ENCODE measurements around the gene GSK3B.
"Not testable (repeated sequence)": the region's sequence is repeated elsewhere in the genome, so short reads cannot be mapped to it uniquely, and the experiment has no call there.

Gene GSK3B

GRCh38 chr3:119934249-119934648 is 160.0 kb downstream of the GSK3B start:
- DNase-seq (ENCODE audit: low spot score): no peak

GRCh38 chr3:119933207-119933606 is 161.0 kb downstream of the GSK3B start:
- no peak for DNase-seq (ENCODE audit: low spot score)

- DNase-seq (ENCODE audit: low spot score): no peak
Observed at GRCh38 chr3:119930286-119930685, 164.0 kb downstream of the GSK3B start.

- DNase-seq (ENCODE audit: low spot score): no peak
Observed at GRCh38 chr3:119927190-119927589, 167.1 kb downstream of the GSK3B start.

- no peak for DNase-seq (ENCODE audit: low spot score)
Observed at GRCh38 chr3:119924111-119925094, 169.8 kb downstream of the GSK3B start.

- DNase-seq (ENCODE audit: low spot score): no peak
Observed at GRCh38 chr3:119918992-119919933, 175.0 kb downstream of the GSK3B start.

GRCh38 chr3:119913021-119913420 is 181.2 kb downstream of the GSK3B start:
- DNase-seq (ENCODE audit: low spot score): no peak

GRCh38 chr3:119912220-119912619 is 182.0 kb downstream of the GSK3B start:
- no peak for DNase-seq (ENCODE audit: low spot score)

GRCh38 chr3:119911748-119912147 is 182.5 kb downstream of the GSK3B start:
- no peak for DNase-seq (ENCODE audit: low spot score)

- DNase-seq (ENCODE audit: low spot score): no peak
Observed at GRCh38 chr3:119902061-119902460, 192.2 kb downstream of the GSK3B start.

GRCh38 chr3:119901148-119901547 is 193.1 kb downstream of the GSK3B start:
- no peak for DNase-seq (ENCODE audit: low spot score)

- DNase-seq (ENCODE audit: low spot score): no peak
Observed at GRCh38 chr3:119899192-119899511, 195.1 kb downstream of the GSK3B start.

- DNase-seq (ENCODE audit: low spot score): no peak
Observed at GRCh38 chr3:119898478-119899191, 195.6 kb downstream of the GSK3B start.

- no peak for DNase-seq (ENCODE audit: low spot score)
Observed at GRCh38 chr3:119894195-119894594, 200.1 kb downstream of the GSK3B start.

- DNase-seq (ENCODE audit: low spot score): no peak
Observed at GRCh38 chr3:119893769-119894168, 200.5 kb downstream of the GSK3B start.

- DNase-seq (ENCODE audit: low spot score): peak; percentile 61
Observed at GRCh38 chr3:119891944-119892721, 202.1 kb downstream of the GSK3B start.

GRCh38 chr3:119888681-119889080 is 205.6 kb downstream of the GSK3B start:
- not testable (repeated sequence) for DNase-seq (ENCODE audit: low spot score)

- no peak for DNase-seq (ENCODE audit: low spot score)
Observed at GRCh38 chr3:119885746-119886530, 208.3 kb downstream of the GSK3B start.

GRCh38 chr3:119884161-119884557 is 210.1 kb downstream of the GSK3B start:
- DNase-seq (ENCODE audit: low spot score): no peak

GRCh38 chr3:119883461-119884160 is 210.6 kb downstream of the GSK3B start:
- no peak for DNase-seq (ENCODE audit: low spot score)
